GM23338 (cell line): ENCODE data around the gene KIAA0232. TPM values are rescaled to one million over a fixed set of nuclear protein-coding genes. Genes with fewer than 3 reads are reported as not detected.

Experiments used
- JUNB ChIP-seq: IDR thresholded peaks from one replicate; pipeline ENCODE4 v1.6.1; 2016; ENCODE audit warnings: antibody characterized with exemption; ENCODE audit not compliant: unreplicated experiment
- polyA plus RNA-seq: library from polyadenylated mRNA; unstranded; fragments of >200 nt; fragmentation: Nextera tagmentation; extraction: Ambion mirVana; gene quantifications from 2 replicates; pipeline ENCODE4 v1.2.1, GENCODE V29; 2016
- total RNA-seq: library from RNA; depleted of rRNA; stranded (reverse); fragments of >200 nt; shearing (Covaris generic); gene quantifications from 2 replicates; pipeline ENCODE4 v1.2.3, GENCODE V29; 2014
- TF ChIP-seq, protein P1 (sequence below): fragments of 250-450 bp; sonication (Bioruptor Pico); IDR thresholded peaks from 2 replicates; pipeline ENCODE4 v1.5.0; 2020; ENCODE audit warnings: mild to moderate bottlenecking, moderate library complexity
- TF ChIP-seq, protein P2 (sequence below): IDR thresholded peaks from one replicate; pipeline ENCODE4 v1.6.1; 2018; ENCODE audit warnings: antibody characterized with exemption; ENCODE audit not compliant: unreplicated experiment
- TF ChIP-seq, protein P3 (sequence below), 2 experiments: fragments of 200-600 bp in 1 of 2; sonication (generic) in 1 of 2; conservative IDR thresholded peaks; 2 replicates each; pipeline versions ENCODE4 v1.5.1 to v1.6.1; 2016 to 2017; ENCODE audit warnings: antibody characterized with exemption in 2 of 2, low read depth in 2 of 2, mild to moderate bottlenecking in 2 of 2, moderate library complexity in 1 of 2

Gene KIAA0232
- total and polyA plus RNA-seq, 2 experiments from 2014 or later, result 14.3 to 34.9 TPM

DNA sequence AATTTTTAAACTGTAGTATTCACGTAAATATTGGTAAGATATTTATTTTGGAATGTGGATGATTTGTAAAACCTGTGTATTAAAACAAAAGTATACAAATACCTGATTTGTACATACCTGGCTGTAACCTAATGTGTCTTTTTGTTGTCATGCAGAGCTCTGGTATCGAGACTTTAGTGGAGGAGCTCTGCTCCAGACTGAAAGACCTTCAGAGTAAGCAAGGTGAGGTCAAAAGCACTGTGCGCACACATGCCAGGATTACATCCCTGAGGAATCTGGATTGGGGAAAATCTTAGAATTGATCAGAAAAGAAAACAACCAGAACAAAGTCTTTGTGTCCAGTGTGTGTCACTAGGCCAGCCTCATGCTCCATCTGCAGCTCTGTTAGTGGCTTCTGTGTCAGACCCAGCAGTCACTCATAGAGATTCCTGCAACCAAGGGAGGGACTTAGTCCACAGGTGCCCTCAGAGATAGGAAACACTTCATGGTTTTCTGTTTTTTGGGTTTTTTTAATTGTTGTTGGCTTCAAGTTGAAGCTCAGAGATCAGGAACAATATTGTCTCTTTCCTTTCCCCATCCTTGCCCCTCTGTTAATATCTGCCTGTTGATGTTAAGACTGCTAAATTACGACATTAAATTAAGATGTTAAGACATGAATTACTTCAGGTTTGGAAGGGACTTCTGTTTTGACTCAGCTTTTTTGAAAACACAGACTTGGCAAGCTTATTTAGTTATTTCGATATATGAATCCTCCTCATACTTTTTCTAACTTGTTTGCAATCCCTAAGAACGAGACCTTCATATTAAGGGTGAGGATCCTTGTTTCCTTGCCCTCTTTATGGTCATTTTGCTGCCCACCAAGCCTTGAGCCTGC is 74.7 kb downstream of the KIAA0232 start (continued):
- TF ChIP-seq, protein P1, sequence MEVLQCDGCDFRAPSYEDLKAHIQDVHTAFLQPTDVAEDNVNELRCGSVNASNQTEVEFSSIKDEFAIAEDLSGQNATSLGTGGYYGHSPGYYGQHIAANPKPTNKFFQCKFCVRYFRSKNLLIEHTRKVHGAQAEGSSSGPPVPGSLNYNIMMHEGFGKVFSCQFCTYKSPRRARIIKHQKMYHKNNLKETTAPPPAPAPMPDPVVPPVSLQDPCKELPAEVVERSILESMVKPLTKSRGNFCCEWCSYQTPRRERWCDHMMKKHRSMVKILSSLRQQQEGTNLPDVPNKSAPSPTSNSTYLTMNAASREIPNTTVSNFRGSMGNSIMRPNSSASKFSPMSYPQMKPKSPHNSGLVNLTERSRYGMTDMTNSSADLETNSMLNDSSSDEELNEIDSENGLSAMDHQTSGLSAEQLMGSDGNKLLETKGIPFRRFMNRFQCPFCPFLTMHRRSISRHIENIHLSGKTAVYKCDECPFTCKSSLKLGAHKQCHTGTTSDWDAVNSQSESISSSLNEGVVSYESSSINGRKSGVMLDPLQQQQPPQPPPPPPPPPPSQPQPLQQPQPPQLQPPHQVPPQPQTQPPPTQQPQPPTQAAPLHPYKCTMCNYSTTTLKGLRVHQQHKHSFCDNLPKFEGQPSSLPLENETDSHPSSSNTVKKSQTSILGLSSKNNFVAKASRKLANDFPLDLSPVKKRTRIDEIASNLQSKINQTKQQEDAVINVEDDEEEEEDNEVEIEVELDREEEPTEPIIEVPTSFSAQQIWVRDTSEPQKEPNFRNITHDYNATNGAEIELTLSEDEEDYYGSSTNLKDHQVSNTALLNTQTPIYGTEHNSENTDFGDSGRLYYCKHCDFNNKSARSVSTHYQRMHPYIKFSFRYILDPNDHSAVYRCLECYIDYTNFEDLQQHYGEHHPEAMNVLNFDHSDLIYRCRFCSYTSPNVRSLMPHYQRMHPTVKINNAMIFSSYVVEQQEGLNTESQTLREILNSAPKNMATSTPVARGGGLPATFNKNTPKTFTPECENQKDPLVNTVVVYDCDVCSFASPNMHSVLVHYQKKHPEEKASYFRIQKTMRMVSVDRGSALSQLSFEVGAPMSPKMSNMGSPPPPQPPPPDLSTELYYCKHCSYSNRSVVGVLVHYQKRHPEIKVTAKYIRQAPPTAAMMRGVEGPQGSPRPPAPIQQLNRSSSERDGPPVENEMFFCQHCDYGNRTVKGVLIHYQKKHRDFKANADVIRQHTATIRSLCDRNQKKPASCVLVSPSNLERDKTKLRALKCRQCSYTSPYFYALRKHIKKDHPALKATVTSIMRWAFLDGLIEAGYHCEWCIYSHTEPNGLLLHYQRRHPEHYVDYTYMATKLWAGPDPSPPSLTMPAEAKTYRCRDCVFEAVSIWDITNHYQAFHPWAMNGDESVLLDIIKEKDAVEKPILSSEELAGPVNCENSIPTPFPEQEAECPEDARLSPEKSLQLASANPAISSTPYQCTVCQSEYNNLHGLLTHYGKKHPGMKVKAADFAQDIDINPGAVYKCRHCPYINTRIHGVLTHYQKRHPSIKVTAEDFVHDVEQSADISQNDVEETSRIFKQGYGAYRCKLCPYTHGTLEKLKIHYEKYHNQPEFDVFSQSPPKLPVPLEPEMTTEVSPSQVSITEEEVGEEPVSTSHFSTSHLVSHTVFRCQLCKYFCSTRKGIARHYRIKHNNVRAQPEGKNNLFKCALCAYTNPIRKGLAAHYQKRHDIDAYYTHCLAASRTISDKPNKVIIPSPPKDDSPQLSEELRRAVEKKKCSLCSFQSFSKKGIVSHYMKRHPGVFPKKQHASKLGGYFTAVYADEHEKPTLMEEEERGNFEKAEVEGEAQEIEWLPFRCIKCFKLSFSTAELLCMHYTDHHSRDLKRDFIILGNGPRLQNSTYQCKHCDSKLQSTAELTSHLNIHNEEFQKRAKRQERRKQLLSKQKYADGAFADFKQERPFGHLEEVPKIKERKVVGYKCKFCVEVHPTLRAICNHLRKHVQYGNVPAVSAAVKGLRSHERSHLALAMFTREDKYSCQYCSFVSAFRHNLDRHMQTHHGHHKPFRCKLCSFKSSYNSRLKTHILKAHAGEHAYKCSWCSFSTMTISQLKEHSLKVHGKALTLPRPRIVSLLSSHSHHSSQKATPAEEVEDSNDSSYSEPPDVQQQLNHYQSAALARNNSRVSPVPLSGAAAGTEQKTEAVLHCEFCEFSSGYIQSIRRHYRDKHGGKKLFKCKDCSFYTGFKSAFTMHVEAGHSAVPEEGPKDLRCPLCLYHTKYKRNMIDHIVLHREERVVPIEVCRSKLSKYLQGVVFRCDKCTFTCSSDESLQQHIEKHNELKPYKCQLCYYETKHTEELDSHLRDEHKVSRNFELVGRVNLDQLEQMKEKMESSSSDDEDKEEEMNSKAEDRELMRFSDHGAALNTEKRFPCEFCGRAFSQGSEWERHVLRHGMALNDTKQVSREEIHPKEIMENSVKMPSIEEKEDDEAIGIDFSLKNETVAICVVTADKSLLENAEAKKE, result no peak
- TF ChIP-seq, protein P2, sequence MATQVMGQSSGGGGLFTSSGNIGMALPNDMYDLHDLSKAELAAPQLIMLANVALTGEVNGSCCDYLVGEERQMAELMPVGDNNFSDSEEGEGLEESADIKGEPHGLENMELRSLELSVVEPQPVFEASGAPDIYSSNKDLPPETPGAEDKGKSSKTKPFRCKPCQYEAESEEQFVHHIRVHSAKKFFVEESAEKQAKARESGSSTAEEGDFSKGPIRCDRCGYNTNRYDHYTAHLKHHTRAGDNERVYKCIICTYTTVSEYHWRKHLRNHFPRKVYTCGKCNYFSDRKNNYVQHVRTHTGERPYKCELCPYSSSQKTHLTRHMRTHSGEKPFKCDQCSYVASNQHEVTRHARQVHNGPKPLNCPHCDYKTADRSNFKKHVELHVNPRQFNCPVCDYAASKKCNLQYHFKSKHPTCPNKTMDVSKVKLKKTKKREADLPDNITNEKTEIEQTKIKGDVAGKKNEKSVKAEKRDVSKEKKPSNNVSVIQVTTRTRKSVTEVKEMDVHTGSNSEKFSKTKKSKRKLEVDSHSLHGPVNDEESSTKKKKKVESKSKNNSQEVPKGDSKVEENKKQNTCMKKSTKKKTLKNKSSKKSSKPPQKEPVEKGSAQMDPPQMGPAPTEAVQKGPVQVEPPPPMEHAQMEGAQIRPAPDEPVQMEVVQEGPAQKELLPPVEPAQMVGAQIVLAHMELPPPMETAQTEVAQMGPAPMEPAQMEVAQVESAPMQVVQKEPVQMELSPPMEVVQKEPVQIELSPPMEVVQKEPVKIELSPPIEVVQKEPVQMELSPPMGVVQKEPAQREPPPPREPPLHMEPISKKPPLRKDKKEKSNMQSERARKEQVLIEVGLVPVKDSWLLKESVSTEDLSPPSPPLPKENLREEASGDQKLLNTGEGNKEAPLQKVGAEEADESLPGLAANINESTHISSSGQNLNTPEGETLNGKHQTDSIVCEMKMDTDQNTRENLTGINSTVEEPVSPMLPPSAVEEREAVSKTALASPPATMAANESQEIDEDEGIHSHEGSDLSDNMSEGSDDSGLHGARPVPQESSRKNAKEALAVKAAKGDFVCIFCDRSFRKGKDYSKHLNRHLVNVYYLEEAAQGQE, result no peak
- TF ChIP-seq JUNB, result no peak
- TF ChIP-seq, protein P3, sequence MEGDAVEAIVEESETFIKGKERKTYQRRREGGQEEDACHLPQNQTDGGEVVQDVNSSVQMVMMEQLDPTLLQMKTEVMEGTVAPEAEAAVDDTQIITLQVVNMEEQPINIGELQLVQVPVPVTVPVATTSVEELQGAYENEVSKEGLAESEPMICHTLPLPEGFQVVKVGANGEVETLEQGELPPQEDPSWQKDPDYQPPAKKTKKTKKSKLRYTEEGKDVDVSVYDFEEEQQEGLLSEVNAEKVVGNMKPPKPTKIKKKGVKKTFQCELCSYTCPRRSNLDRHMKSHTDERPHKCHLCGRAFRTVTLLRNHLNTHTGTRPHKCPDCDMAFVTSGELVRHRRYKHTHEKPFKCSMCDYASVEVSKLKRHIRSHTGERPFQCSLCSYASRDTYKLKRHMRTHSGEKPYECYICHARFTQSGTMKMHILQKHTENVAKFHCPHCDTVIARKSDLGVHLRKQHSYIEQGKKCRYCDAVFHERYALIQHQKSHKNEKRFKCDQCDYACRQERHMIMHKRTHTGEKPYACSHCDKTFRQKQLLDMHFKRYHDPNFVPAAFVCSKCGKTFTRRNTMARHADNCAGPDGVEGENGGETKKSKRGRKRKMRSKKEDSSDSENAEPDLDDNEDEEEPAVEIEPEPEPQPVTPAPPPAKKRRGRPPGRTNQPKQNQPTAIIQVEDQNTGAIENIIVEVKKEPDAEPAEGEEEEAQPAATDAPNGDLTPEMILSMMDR (conservative IDR thresholded peaks at IDR 0.05; ENCODE audit: low read depth in 2 of 2), result no peak
